Transverse colon (tissue), 3 donors: ENCODE data around the gene INPP5J.

Experiments used
- POLR2A ChIP-seq: fragments of 450-650 bp; IDR thresholded peaks from one replicate; pipeline ENCODE4 v1.6.1; 2016; ENCODE audit warnings: antibody characterized with exemption, mild to moderate bottlenecking, moderate library complexity
- POLR2AphosphoS5 ChIP-seq, 3 donors: sonication (generic); formaldehyde crosslinking; IDR thresholded peaks; one replicate each; pipeline ENCODE4 v1.6.1; 2016; ENCODE audit warnings: antibody characterized with exemption in 3 of 3

DNA sequence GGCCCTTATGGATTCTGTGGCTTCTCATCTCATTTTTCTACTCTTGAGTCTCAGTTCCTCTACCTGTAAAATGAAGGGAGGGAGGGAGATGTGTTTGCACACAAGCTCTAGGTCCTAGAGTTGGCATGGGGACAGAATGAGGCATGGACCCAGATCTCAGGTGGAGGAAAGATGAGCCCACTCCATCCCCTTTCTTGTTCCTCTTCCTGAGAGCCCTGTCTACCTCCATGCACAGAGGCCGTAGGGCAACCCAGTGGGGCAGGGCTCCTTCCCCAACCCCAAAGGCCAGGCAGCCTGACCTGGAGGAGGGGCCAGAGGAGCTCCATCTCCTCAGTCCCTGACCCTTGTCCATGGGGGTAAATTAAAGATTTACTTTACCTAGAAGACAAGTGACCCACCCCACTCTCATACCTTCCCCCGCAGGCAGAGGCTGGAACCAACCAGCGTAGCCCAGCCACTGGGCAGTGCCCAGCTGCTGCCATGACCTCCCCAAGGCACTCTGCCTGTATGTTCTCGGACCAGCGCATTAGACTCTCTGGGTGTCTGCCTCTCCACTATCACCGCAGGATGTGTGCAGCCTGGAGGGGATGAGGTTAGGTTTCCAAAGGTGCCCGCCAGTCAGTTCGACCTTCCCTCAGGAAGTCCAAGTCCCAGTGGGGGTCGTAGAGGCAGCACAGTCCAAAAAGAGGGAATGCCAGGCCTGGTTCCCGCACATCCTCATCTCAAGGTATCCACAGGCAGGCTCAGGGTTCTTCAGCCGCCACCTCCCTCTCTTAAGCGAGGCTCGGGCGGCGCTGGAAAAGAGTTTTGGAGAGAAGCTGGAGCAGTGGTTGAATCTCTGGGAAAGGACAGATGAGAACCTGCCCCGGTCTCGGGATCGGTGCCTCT lies 38.6 kb upstream of the INPP5J start:
- TF ChIP-seq POLR2A (no peak), POLR2AphosphoS5 (IDR thresholded peaks at IDR 0.05) (no peak)
